Dermis microvascular lymphatic vessel endothelial cell (primary cell): ENCODE data around the gene UBE2O. TPM values are rescaled to one million over a fixed set of nuclear protein-coding genes. Genes with fewer than 3 reads are reported as not detected.
A peak's percentile ranks its signal among the peaks of the same experiment; 100 is the strongest.
"Not testable (repeated sequence)": the region's sequence is repeated elsewhere in the genome, so short reads cannot be mapped to it uniquely, and the experiment has no call there.

Source experiments
- DNase-seq, 2 donors: peaks; one replicate each; pipeline versions ENCODE4 v3.0.0 to v3.0.0-alpha.2; 2010; ENCODE audit warnings: low read depth in 2 of 2
- total RNA-seq: library from RNA; depleted of rRNA; stranded (reverse); fragments of >200 nt; gene quantifications from 2 replicates; pipeline ENCODE4 v1.2.1, GENCODE V29; 2014

UBE2O gene
- total RNA-seq, 1 donor from 2014 or later, result 12.7 TPM

DNA sequence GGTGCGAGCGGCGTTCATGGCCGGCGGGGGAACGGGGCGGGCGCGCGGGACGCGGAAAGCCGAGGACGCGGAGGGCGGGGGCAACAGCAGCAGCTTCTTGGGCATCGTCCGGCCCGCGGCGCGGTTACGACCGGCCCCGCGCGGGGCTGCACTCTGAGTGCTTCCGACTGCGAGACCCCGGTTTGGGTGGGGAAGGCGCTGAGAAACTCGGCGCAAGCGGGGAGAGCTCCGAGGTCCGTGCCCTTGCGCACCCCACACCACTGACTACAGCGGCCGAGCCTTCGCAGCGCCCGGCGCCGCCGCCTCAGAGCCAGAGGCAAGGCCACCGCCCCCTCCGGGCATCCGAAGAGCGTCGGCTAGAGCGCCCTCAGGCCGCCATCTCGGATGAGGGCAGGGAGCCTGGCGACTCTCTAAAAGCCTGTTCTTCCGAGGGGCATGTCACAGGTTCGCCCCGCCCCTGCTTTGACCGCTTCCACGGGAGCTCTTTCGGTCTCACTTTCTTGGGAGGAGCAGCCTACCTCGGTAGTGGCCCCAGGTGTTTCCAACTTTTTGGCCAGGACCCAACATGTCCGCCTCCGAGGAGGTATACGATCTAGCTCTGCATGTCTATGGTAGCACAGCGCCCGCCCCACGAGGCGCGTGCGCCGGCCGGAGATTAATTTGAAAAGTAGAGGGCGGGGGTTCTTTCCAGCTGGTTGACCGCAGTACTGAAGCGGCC is 99.2 kb downstream of the UBE2O start, which contains the start of gene PRPSAP1:
Gene PRPSAP1 (minus strand): TSS at position 318 of the 718 bp plus-strand sequence. CDS start 213 bp downstream, at position 105.
- peak; percentile 73 to 92 for DNase-seq

DNA sequence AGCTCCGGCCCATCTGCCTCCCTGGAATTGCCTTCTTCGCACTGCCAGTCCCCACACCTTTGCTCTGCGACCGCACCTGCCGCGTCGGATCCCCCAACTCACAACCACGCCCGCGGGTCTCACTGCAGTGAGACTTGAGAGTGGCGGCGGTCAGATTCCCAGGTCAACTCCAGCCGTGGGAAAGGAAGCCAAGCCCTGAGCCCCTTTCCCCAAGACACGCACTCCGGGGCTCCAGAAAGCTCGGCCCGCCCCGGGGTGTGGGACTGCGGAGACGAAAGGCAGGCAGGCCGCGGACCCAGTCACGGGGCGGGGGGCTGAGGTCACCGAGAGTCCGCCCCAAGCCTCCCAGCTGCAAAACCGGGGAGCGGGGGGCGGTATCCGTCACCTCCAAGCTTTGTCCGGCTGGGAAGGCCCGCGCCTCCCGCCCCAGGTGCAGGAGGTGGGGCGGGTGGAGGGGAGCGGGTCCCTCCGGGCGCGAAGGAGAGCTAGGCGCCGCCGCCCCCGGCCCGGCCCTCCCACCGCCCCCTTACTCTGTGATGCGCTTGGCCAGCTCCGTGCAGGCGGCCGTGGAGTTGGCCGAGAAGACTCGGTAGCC is 99.9 kb downstream of the UBE2O start:
- DNase-seq, result peak in 1 of 2 donors; percentile 30

DNA sequence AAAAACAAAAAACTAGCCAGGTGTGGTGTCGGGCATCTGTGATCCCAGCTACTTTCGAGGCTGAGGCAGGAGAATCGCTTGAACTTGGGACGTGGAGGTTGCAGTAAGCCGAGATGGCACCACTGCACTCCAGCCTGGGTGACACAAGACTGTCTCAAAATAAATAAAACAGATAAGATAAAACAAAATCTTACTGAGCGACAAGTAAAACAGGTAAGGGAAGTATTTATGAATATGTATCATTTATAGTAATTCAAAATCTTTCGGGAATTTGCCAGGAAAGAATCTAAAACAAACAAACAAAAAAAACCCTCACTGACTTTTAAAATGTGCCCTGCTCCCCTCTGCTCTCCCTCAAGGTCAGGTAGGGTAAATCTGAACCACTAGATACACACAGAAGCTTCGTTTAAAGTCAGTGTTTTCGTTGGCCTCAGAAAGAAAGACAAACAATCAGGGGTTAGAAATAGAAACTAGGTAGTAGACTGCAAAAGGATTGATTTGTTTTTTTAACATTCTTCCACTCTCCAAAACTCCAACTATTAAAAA is 101.4 kb downstream of the UBE2O start:
- peak; percentile 59 to 65 for DNase-seq

DNA sequence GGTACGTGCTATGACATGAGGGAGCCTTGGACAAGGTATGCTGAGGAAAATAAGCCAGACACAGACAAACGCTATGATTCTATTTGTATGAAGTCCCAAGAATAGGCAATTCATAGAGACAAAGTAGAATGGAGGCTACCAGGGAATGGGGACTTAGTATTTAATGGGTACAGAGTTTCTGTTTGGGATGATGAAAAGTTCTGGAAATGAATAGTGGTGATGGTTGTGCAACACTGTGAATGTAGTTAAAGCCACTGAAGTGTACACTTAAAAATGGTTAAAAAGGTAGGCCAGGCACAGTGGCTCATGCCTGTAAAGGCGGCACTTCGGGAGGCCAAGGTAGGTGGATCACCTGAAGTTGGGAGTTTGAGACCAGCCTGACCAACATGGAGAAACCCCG is 102.5 kb downstream of the UBE2O start:
- DNase-seq, result no peak

- not testable (repeated sequence) for DNase-seq
Observed at GRCh38 chr17:76346936-76347335, 106.0 kb downstream of the UBE2O start.

GRCh38 chr17:76345377-76345974 is 107.5 kb downstream of the UBE2O start:
- no peak for DNase-seq

GRCh38 chr17:76343106-76343505 is 109.8 kb downstream of the UBE2O start:
- no peak for DNase-seq

DNA sequence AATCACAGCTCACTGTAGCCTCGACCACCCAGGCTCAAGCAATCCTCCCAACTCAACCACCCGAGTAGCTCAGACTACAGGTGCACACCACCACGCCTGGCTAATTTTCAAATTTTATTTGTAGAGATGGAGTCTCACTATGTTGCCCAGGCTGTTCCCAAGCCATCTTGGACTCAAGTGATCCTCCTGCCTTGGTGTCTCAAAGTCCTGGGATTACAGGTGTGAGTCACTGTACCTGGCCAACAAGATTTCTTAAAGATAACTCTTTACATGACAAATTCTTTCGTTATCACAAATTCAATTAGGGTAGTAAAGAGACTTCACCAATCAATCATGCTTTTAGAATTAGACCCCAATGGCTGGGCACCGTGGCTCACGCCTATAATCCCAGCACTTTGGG is 111.7 kb downstream of the UBE2O start:
- no peak for DNase-seq

Other genes starting within 250 kb of the UBE2O start
- gene RNF157, start 212.7 kb downstream of the UBE2O start, total RNA-seq, result 0.26 and 0.63 TPM in 2 replicates
- gene UBALD2, start 187.8 kb downstream of the UBE2O start, total RNA-seq, result 6.8 and 7.8 TPM in 2 replicates
- 5.6 and 12.0 TPM in 2 replicates for gene QRICH2, start 144.9 kb downstream of the UBE2O start, total RNA-seq
- gene PRPSAP1, start 99.2 kb downstream of the UBE2O start, total RNA-seq, result 71.8 and 129 TPM in 2 replicates
- 196 and 380 TPM in 2 replicates for gene SPHK1, start 68.5 kb downstream of the UBE2O start, total RNA-seq
- gene AANAT, start 14.5 kb upstream of the UBE2O start, total RNA-seq, result not detected in 2 replicates
- gene RHBDF2, start 48.3 kb upstream of the UBE2O start, total RNA-seq, result 11.7 and 17.3 TPM in 2 replicates
- gene CYGB, start 84.6 kb upstream of the UBE2O start, total RNA-seq, result 1.8 and 2.5 TPM in 2 replicates
- gene PRCD, start 86.9 kb upstream of the UBE2O start, total RNA-seq, result 0.39 and 0.89 TPM in 2 replicates
- 0.13 and 0.25 TPM in 2 replicates for gene ST6GALNAC2, start 132.7 kb upstream of the UBE2O start, total RNA-seq
- gene ST6GALNAC1, start 190.6 kb upstream of the UBE2O start, total RNA-seq, result not detected in 2 replicates